SU-DHL-6 (cell line): ENCODE measurements around the gene MZB1.

Source experiments
- H2AFZ ChIP-seq: fragments of 200-600 bp; sonication (generic); 2 replicates; pipeline ENCODE4 v1.6.1; 2014; ENCODE audit warnings: low read depth, mild to moderate bottlenecking, moderate library complexity, mixed read lengths, antibody characterized with exemption, low read length; ENCODE audit not compliant: severe bottlenecking
- H3F3A ChIP-seq: fragments of 200-600 bp; shearing (Covaris generic); 2 replicates; pipeline ENCODE4 v1.6.0; 2016; ENCODE audit warnings: antibody characterized with exemption, mild to moderate bottlenecking; ENCODE audit not compliant: insufficient read depth
- H3K27ac ChIP-seq: fragments of 200-600 bp; sonication (generic); 2 replicates; pipeline ENCODE4 v1.5.1; 2016; ENCODE audit warnings: low read depth, mild to moderate bottlenecking, low read length, moderate library complexity, mixed read lengths
- H3K27me3 ChIP-seq: fragments of 200-600 bp; sonication (generic), shearing (Covaris generic); 2 replicates; pipeline ENCODE4 v1.6.0; 2014; ENCODE audit warnings: mild to moderate bottlenecking, low read length
- H3K36me3 ChIP-seq: fragments of 200-600 bp; sonication (generic); 2 replicates; pipeline ENCODE4 v1.6.1; 2014; ENCODE audit warnings: mild to moderate bottlenecking, low read length, mixed read lengths
- H3K4me2 ChIP-seq: fragments of 300-600, 200-600 bp; shearing (Covaris generic), sonication (generic); 2 replicates; pipeline ENCODE4 v1.6.0; 2014; ENCODE audit warnings: low read length, low read depth, mild to moderate bottlenecking; ENCODE audit not compliant: poor library complexity, severe bottlenecking
- H3K4me3 ChIP-seq: fragments of 200-600 bp; sonication (generic); 2 replicates; pipeline ENCODE4 v1.5.1; 2014; ENCODE audit warnings: antibody characterized with exemption, low read length, mild to moderate bottlenecking, mixed read lengths; ENCODE audit not compliant: insufficient read depth, poor library complexity, severe bottlenecking
- H3K79me2 ChIP-seq: fragments of 200-600 bp; sonication (generic); 2 replicates; pipeline ENCODE4 v1.6.1; 2014; ENCODE audit warnings: mild to moderate bottlenecking, low read length, moderate library complexity; ENCODE audit not compliant: insufficient read depth
- H3K9ac ChIP-seq: fragments of 200-600 bp; sonication (generic); 2 replicates; pipeline ENCODE4 v1.7.0; 2014; ENCODE audit warnings: mild to moderate bottlenecking, low read length
- H3K9me2 ChIP-seq: fragments of 200-600 bp; sonication (generic); replicated peaks from 2 replicates; pipeline ENCODE4 v1.6.1; 2014; ENCODE audit warnings: low read length; ENCODE audit not compliant: insufficient read depth
- H3K9me3 ChIP-seq: fragments of 200-600 bp; sonication (generic); 2 replicates; pipeline ENCODE4 v1.6.1; 2014; ENCODE audit warnings: low read length, mixed read lengths; ENCODE audit not compliant: insufficient read depth
- H4K20me1 ChIP-seq: fragments of 200-600 bp; sonication (generic); 2 replicates; pipeline ENCODE4 v1.6.1; 2014; ENCODE audit warnings: low read depth, mild to moderate bottlenecking, antibody characterized with exemption, low read length, moderate library complexity, mixed read lengths
- EZH2phosphoT487 ChIP-seq: fragments of 200-600 bp; sonication (generic), shearing (Covaris generic); conservative IDR thresholded peaks from 2 replicates; pipeline ENCODE4 v1.6.1; 2018; ENCODE audit warnings: mild to moderate bottlenecking, antibody characterized with exemption, low read length, moderate library complexity, mixed read lengths
- TF ChIP-seq, protein P1 (sequence below): fragments of 200-600 bp; sonication (generic); IDR thresholded peaks from one replicate; pipeline ENCODE4 v1.5.1; 2017; ENCODE audit warnings: antibody characterized with exemption, mild to moderate bottlenecking, low read length, moderate library complexity; ENCODE audit not compliant: insufficient read depth, poor library complexity, severe bottlenecking

The MZB1 gene

DNA sequence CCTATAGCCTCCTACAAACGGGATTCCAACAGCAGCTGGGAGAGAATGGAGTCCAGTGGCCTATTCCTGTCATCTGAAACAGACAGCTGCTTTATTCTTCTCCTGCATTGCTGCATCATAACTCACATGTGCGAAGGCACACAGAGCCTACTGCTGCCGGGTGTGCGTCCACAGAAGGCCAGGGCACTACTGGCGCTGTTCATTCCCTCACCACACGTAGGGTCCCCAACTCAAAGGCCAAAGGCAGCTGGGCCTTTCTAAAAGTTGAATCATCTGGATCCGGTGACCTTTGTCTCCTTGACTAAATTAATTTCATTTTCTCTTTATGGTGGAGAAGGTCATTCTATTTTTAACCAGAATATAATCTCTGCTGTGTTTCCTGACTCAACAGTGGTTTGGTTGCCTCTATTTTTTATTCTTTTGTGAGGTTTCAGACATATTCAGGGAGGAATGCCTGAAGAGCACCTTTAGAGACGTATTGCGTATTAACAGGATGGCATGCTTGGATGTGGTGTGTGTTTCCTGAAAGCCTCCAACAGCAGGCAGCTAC lies 24.9 kb upstream of the MZB1 start:
- no peak overlapping the region for H3K4me2 ChIP-seq
- no peaks in the 10 kb centered on the region for H3K9me3 ChIP-seq
- H3K27me3 ChIP-seq = no peaks in the 10 kb centered on the region
- H3K79me2 ChIP-seq = no peaks in the 10 kb centered on the region
- no peaks in the 10 kb centered on the region for H3F3A ChIP-seq
- no peak overlapping the region for H3K9ac ChIP-seq
- H3K4me3 ChIP-seq = no peak overlapping the region
- H2AFZ ChIP-seq = no peak overlapping the region
- TF ChIP-seq EZH2phosphoT487 = no peak
- TF ChIP-seq, protein P1, sequence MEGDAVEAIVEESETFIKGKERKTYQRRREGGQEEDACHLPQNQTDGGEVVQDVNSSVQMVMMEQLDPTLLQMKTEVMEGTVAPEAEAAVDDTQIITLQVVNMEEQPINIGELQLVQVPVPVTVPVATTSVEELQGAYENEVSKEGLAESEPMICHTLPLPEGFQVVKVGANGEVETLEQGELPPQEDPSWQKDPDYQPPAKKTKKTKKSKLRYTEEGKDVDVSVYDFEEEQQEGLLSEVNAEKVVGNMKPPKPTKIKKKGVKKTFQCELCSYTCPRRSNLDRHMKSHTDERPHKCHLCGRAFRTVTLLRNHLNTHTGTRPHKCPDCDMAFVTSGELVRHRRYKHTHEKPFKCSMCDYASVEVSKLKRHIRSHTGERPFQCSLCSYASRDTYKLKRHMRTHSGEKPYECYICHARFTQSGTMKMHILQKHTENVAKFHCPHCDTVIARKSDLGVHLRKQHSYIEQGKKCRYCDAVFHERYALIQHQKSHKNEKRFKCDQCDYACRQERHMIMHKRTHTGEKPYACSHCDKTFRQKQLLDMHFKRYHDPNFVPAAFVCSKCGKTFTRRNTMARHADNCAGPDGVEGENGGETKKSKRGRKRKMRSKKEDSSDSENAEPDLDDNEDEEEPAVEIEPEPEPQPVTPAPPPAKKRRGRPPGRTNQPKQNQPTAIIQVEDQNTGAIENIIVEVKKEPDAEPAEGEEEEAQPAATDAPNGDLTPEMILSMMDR = no peak
- no peaks in the 10 kb centered on the region for H4K20me1 ChIP-seq
- no peak overlapping the region for H3K27ac ChIP-seq
- H3K36me3 ChIP-seq = no peaks in the 10 kb centered on the region
- no peaks in the 10 kb centered on the region for H3K9me2 ChIP-seq

DNA sequence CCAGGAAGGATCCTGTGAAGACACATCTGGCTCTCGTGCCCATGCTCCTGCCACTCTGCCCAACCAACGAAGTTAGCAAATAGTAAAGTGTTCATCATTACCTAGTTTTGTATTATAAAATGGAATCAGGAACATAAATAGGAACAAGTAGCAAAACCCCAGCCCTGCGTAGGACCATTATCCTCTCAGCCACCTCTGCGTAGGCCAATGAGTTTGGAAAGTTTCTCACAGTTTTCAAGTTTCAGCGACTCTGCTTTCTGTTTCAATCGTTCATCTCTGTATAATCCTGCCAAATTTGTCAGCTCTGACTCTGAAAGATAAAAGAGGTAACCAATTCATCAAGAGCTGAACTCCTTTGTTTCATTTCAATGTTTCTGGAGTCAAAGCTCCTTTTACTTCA lies 24.2 kb upstream of the MZB1 start:
- no peak overlapping the region for H3K4me3 ChIP-seq
- no peaks in the 10 kb centered on the region for H4K20me1 ChIP-seq
- no peaks in the 10 kb centered on the region for H3K9me3 ChIP-seq
- H3K36me3 ChIP-seq = no peaks in the 10 kb centered on the region
- H3K9ac ChIP-seq = no peak overlapping the region
- H3K4me2 ChIP-seq = no peak overlapping the region
- TF ChIP-seq, protein P1 = no peak
- no peak for TF ChIP-seq EZH2phosphoT487
- H3F3A ChIP-seq = no peaks in the 10 kb centered on the region
- no peak overlapping the region for H2AFZ ChIP-seq
- no peaks in the 10 kb centered on the region for H3K9me2 ChIP-seq
- H3K27ac ChIP-seq = no peak overlapping the region
- no peaks in the 10 kb centered on the region for H3K79me2 ChIP-seq
- H3K27me3 ChIP-seq = no peaks in the 10 kb centered on the region

- Histone ChIP-seq H3K9me2 (no peaks in the 10 kb centered on the region), H3K36me3 (no peaks in the 10 kb centered on the region), H4K20me1 (no peaks in the 10 kb centered on the region), H3K27ac (no peak overlapping the region), H3K4me2 (no peak overlapping the region), H3K79me2 (no peaks in the 10 kb centered on the region), H3K4me3 (no peak overlapping the region), H3F3A (no peaks in the 10 kb centered on the region), H2AFZ (no peak overlapping the region), H3K9me3 (no peaks in the 10 kb centered on the region), H3K27me3 (no peaks in the 10 kb centered on the region), H3K9ac (no peak overlapping the region)
- TF ChIP-seq EZH2phosphoT487 = no peak
- TF ChIP-seq, protein P1 = no peak
Observed at GRCh38 chr5:139413153-139413552, 23.4 kb upstream of the MZB1 start.
